ENCODE measurements around the gene EXOC4. TPM values are rescaled to one million over a fixed set of nuclear protein-coding genes. Genes with fewer than 3 reads are reported as not detected.

Gene EXOC4
- total and polyA plus RNA-seq, 2 donors from 2014 or later = 22.8 to 78.7 TPM

DNA sequence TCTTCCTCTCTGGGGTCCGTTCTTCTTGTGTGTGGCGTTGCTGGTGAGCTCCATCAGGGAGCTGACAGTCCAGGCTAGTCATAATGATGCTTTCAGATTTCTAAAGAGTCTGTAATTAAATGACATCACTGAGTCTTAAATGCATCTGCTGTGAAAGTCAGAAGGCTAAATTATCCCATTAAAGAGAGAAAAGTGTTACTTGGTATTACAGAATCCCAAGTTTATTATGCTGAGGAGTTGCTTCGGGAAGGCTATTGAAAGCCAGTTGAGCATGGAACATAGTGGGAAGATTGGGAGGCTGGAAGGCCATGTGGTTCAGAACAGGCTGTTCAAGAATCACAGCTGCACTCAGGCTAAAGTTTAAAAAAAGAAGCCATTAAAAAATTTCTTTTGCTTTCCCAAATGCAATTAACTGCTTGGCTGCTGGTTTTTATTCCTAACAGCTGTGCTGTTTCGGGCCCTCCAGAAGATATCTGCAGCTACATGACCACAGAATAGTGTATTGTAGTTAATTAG lies 531.7 kb downstream of the EXOC4 start:
- no peak overlapping the region for H3K27ac ChIP-seq (ENCODE audit: low read depth in 2 of 2, low read length in 2 of 2)
- H3K36me3 ChIP-seq (ENCODE audit: control insufficient read depth in 2 of 3, insufficient read depth in 3 of 3, low read length in 3 of 3) = no peaks in the 10 kb centered on the region
- no peaks in the 10 kb centered on the region for H3K27me3 ChIP-seq (ENCODE audit: control insufficient read depth, insufficient read depth, low read length)
- H3K9ac ChIP-seq (ENCODE audit: low read length in 3 of 3) = no peak overlapping the region
- TF ChIP-seq, protein P1, sequence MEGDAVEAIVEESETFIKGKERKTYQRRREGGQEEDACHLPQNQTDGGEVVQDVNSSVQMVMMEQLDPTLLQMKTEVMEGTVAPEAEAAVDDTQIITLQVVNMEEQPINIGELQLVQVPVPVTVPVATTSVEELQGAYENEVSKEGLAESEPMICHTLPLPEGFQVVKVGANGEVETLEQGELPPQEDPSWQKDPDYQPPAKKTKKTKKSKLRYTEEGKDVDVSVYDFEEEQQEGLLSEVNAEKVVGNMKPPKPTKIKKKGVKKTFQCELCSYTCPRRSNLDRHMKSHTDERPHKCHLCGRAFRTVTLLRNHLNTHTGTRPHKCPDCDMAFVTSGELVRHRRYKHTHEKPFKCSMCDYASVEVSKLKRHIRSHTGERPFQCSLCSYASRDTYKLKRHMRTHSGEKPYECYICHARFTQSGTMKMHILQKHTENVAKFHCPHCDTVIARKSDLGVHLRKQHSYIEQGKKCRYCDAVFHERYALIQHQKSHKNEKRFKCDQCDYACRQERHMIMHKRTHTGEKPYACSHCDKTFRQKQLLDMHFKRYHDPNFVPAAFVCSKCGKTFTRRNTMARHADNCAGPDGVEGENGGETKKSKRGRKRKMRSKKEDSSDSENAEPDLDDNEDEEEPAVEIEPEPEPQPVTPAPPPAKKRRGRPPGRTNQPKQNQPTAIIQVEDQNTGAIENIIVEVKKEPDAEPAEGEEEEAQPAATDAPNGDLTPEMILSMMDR (IDR thresholded peaks at IDR 0.05; ENCODE audit: borderline replicate concordance, extremely low read depth, insufficient read depth) = no peak
- no peak overlapping the region for H3K4me3 ChIP-seq (ENCODE audit: low read length in 3 of 3)
- FAIRE-seq (no peak), DNase-seq (peak in 1 of 5 donors; percentile 53)
- no peaks in the 10 kb centered on the region for H3K4me1 ChIP-seq (ENCODE audit: control insufficient read depth in 2 of 3, insufficient read depth in 2 of 3, low read depth in 1 of 3, low read length in 3 of 3)
- intact Hi-C loops (cut with DNase I) = no loop called here
- no peaks in the 10 kb centered on the region for H3K9me3 ChIP-seq (ENCODE audit: control insufficient read depth in 2 of 3, insufficient read depth in 1 of 3, low read length in 3 of 3)

DNA sequence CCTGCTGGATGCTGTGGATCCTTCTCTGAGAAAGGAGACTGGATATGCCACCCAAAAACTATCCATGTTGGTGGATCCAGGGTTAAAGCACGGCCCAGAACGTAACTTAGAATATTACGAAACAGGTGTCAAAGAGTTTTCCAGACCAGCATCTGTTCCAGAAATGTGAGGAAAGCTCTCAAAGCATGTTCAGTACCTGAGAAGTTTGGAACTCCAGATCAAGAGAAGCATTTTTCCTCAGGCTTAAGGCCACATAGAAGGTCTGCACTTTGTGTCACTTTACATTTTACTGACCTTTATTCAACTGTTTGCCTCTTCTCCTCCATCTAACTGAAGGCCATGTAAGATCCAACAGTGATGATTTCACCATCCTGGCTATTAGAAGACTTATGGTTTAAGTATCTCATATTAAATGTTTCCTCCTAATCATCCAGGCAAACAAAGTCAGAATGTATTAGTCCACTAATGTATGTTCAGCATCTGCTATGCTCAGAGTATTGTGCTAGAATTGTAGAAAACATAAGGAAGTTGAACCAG lies 533.6 kb downstream of the EXOC4 start:
- Histone ChIP-seq H3K27ac (ENCODE audit: low read depth in 2 of 2, low read length in 2 of 2) (no peak overlapping the region), H3K27me3 (ENCODE audit: control insufficient read depth, insufficient read depth, low read length) (no peaks in the 10 kb centered on the region), H3K4me1 (ENCODE audit: control insufficient read depth in 2 of 3, insufficient read depth in 2 of 3, low read depth in 1 of 3, low read length in 3 of 3) (no peaks in the 10 kb centered on the region), H3K36me3 (ENCODE audit: control insufficient read depth in 2 of 3, insufficient read depth in 3 of 3, low read length in 3 of 3) (no peaks in the 10 kb centered on the region), H3K9ac (ENCODE audit: low read length in 3 of 3) (no peak overlapping the region), H3K4me3 (ENCODE audit: low read length in 3 of 3) (no peak overlapping the region), H3K9me3 (ENCODE audit: control insufficient read depth in 2 of 3, insufficient read depth in 1 of 3, low read length in 3 of 3) (no peaks in the 10 kb centered on the region)
- no peak for DNase-seq
- FAIRE-seq = no peak
- intact Hi-C loops (cut with DNase I) = no loop called here
- TF ChIP-seq, protein P1 (IDR thresholded peaks at IDR 0.05; ENCODE audit: borderline replicate concordance, extremely low read depth, insufficient read depth) = no peak

DNA sequence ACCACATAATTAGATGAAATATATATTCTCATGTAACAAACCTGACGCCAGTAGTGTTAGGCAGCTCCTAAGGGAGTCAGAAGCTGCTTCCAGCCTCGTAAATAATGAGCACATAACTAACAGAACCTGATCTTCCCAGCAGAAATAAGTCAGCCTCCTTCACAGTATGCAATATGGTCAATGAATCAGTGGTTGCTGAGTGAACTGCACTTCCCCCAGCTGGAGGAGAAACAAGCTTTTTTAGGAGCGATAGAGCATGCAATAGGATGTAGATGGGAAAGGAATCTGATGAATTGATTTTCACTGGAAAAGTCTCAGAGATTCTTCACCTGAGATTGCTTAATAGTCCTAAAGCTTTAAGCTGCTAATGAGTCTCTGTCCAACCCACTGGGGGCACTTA lies 537.1 kb downstream of the EXOC4 start:
- FAIRE-seq (no peak), DNase-seq (peak in 2 of 5 donors; percentile 20 to 31)
- Histone ChIP-seq H3K27me3 (ENCODE audit: control insufficient read depth, insufficient read depth, low read length) (no peaks in the 10 kb centered on the region), H3K36me3 (ENCODE audit: control insufficient read depth in 2 of 3, insufficient read depth in 3 of 3, low read length in 3 of 3) (no peaks in the 10 kb centered on the region), H3K27ac (ENCODE audit: low read depth in 2 of 2, low read length in 2 of 2) (no peak overlapping the region), H3K9me3 (ENCODE audit: control insufficient read depth in 2 of 3, insufficient read depth in 1 of 3, low read length in 3 of 3) (no peaks in the 10 kb centered on the region), H3K4me3 (ENCODE audit: low read length in 3 of 3) (no peak overlapping the region), H3K4me1 (ENCODE audit: control insufficient read depth in 2 of 3, insufficient read depth in 2 of 3, low read depth in 1 of 3, low read length in 3 of 3) (no peaks in the 10 kb centered on the region), H3K9ac (ENCODE audit: low read length in 3 of 3) (no peak overlapping the region)
- intact Hi-C loops (cut with DNase I) = no loop called here
- TF ChIP-seq, protein P1 (IDR thresholded peaks at IDR 0.05; ENCODE audit: borderline replicate concordance, extremely low read depth, insufficient read depth) = no peak

DNA sequence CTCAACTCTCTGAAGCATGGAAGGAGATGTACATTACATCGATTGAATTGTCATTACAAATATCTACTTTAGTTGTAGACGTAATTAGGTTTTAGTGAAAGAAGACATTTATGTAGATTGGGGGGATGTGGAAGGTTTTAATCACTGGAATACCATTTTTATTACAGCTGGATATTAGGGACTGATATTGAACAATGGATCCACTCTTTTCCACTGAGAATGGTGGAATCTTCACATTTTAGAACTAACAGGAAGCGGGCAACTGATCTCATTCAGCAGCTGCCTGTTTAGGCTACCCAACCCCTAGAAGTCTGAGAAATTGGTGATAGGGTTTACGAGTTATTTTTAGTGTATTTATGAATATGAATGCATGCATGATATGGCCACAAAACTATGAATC lies 538.0 kb downstream of the EXOC4 start:
- H3K4me1 ChIP-seq (ENCODE audit: control insufficient read depth in 2 of 3, insufficient read depth in 2 of 3, low read depth in 1 of 3, low read length in 3 of 3) = no peaks in the 10 kb centered on the region
- no peak overlapping the region for H3K27ac ChIP-seq (ENCODE audit: low read depth in 2 of 2, low read length in 2 of 2)
- TF ChIP-seq, protein P1 (IDR thresholded peaks at IDR 0.05; ENCODE audit: borderline replicate concordance, extremely low read depth, insufficient read depth) = no peak
- no peak overlapping the region for H3K4me3 ChIP-seq (ENCODE audit: low read length in 3 of 3)
- H3K27me3 ChIP-seq (ENCODE audit: control insufficient read depth, insufficient read depth, low read length) = no peaks in the 10 kb centered on the region
- H3K36me3 ChIP-seq (ENCODE audit: control insufficient read depth in 2 of 3, insufficient read depth in 3 of 3, low read length in 3 of 3) = no peaks in the 10 kb centered on the region
- intact Hi-C loops (cut with DNase I) = no loop called here
- no peaks in the 10 kb centered on the region for H3K9me3 ChIP-seq (ENCODE audit: control insufficient read depth in 2 of 3, insufficient read depth in 1 of 3, low read length in 3 of 3)
- H3K9ac ChIP-seq (ENCODE audit: low read length in 3 of 3) = no peak overlapping the region
- no peak for FAIRE-seq
- no peak for DNase-seq

Measured in kidney (tissue), 14 donors.